Keratinocyte (primary cell): ENCODE data around the gene ATP2B1. TPM values are rescaled to one million over a fixed set of nuclear protein-coding genes. Genes with fewer than 3 reads are reported as not detected.

Experiments used
- DNase-seq: peaks from one replicate; pipeline ENCODE4 v3.0.0-alpha.2; 2011; ENCODE audit warnings: low read depth, missing footprints, low spot score
- FAIRE-seq: peaks from 2 replicates; lab custom pipeline; 2011; peaks lifted over from hg19 to GRCh38; lab: Jason Lieb, UNC
- H2AFZ ChIP-seq: 2 replicates; pipeline ENCODE4 v1.6.0; 2012; ENCODE audit warnings: low read length, control low read depth, inconsistent platforms; ENCODE audit not compliant: control insufficient read depth
- H3K27ac ChIP-seq: 2 replicates; pipeline ENCODE4 v1.5.1; 2011; ENCODE audit warnings: low read length; ENCODE audit not compliant: control insufficient read depth, insufficient read depth
- H3K27me3 ChIP-seq: 3 replicates; pipeline ENCODE4 v1.6.0; 2011; ENCODE audit warnings: low read length; ENCODE audit not compliant: control insufficient read depth, insufficient read depth; ENCODE audit errors: extremely low read depth
- H3K36me3 ChIP-seq, 2 experiments: 2 replicates in 1 of 2; 3 replicates in 1 of 2; pipeline ENCODE4 v1.5.1; 2011; ENCODE audit warnings: low read length in 2 of 2, mild to moderate bottlenecking in 1 of 2; ENCODE audit not compliant: control insufficient read depth in 2 of 2, insufficient read depth in 2 of 2; ENCODE audit errors: extremely low read depth in 1 of 2
- H3K4me1 ChIP-seq: 3 replicates; pipeline ENCODE4 v1.5.1; 2011; ENCODE audit warnings: low read length; ENCODE audit not compliant: control insufficient read depth, insufficient read depth; ENCODE audit errors: extremely low read depth
- H3K4me2 ChIP-seq: 3 replicates; pipeline ENCODE4 v1.6.0; 2011; ENCODE audit warnings: low read depth, low read length; ENCODE audit not compliant: control insufficient read depth, insufficient read depth; ENCODE audit errors: extremely low read depth
- H3K4me3 ChIP-seq, 3 experiments: fragments of 200-600 bp in 1 of 3; sonication (generic) in 1 of 3; 2 replicates in 2 of 3; 3 replicates in 1 of 3; pipeline ENCODE4 v1.5.1; 2011 to 2016; ENCODE audit warnings: low read length in 3 of 3, mild to moderate bottlenecking in 3 of 3, control low read depth in 2 of 3, inconsistent platforms in 1 of 3, low read depth in 1 of 3, mixed read lengths in 1 of 3, mixed run types in 1 of 3, moderate library complexity in 1 of 3; ENCODE audit not compliant: control insufficient read depth in 2 of 3, insufficient read depth in 2 of 3; ENCODE audit errors: extremely low read depth in 1 of 3
- H3K79me2 ChIP-seq: 2 replicates; pipeline ENCODE4 v1.6.0; 2012; ENCODE audit warnings: low read length; ENCODE audit not compliant: control insufficient read depth, insufficient read depth
- H3K9ac ChIP-seq: 3 replicates; pipeline ENCODE4 v1.6.0; 2011; ENCODE audit warnings: low read length; ENCODE audit not compliant: control insufficient read depth, insufficient read depth; ENCODE audit errors: extremely low read depth
- H3K9me1 ChIP-seq: 3 replicates; pipeline ENCODE4 v1.6.0; 2011; ENCODE audit warnings: low read length; ENCODE audit not compliant: control insufficient read depth, insufficient read depth; ENCODE audit errors: extremely low read depth
- H3K9me3 ChIP-seq: 2 replicates; pipeline ENCODE4 v1.5.1; 2012; ENCODE audit warnings: low read depth, low read length; ENCODE audit not compliant: control insufficient read depth
- H4K20me1 ChIP-seq: 3 replicates; pipeline ENCODE4 v1.6.0; 2011; ENCODE audit warnings: low read length; ENCODE audit not compliant: control insufficient read depth, insufficient read depth; ENCODE audit errors: extremely low read depth
- CTCF ChIP-seq, 3 experiments: IDR thresholded peaks in 1 of 3; conservative IDR thresholded peaks in 1 of 3; optimal IDR thresholded peaks in 1 of 3; 2 replicates in 2 of 3; 3 replicates in 1 of 3; pipeline versions ENCODE3 to v1.5.1; 2011; ENCODE audit warnings: low read length in 3 of 3, mild to moderate bottlenecking in 3 of 3, moderate library complexity in 2 of 3, control low read depth in 1 of 3, inconsistent platforms in 1 of 3; ENCODE audit not compliant: insufficient read depth in 2 of 3; ENCODE audit errors: extremely low read depth in 1 of 3
- EZH2 ChIP-seq: IDR thresholded peaks from one replicate; pipeline ENCODE4 v1.6.1; 2012; ENCODE audit warnings: inconsistent platforms, mild to moderate bottlenecking, low read length, moderate library complexity
- dilution Hi-C: fragments of 300-500 bp; cut with MboI; formaldehyde crosslinking; loops from one replicate; pipeline ENCODE4 v1.7.0; 2020; ENCODE audit warnings: low sequenced_read_pairs; ENCODE audit not compliant: extremely low pct_ligation_motif_present
- polyA plus RNA-seq, 5 experiments: library from polyadenylated mRNA; depleted of rRNA in 3 of 5; stranded (reverse) in 3 of 5; stranded (forward) in 1 of 5; unstranded in 1 of 5; fragments of >200 nt; gene quantifications; 1 replicate in 1 of 5; 2 replicates in 3 of 5; 3 replicates in 1 of 5; pipeline versions ENCODE4 v1.2.1 to v1.2.3, GENCODE V29; 2011 to 2012; ENCODE audit warnings: missing spikeins in 2 of 5, low read depth in 1 of 5, low replicate concordance in 1 of 5

ATP2B1 gene
- polyA plus RNA-seq, 1 donor (not counting 4 experiments of a cell fraction or from before 2014, with no cell fraction given) = 24.6 TPM

GRCh38 chr12:89703768-89704167 is 4.9 kb downstream of the ATP2B1 start:
- Histone ChIP-seq H3K9me3 (no peaks in the 10 kb centered on the region), H3K4me2 (peak overlapping the region; percentile 33), H3K4me1 (peaks cover 25% of the 10 kb centered on the region), H3K79me2 (peaks cover 82% of the 10 kb centered on the region), H3K9me1 (no peaks in the 10 kb centered on the region), H3K27ac (no peak overlapping the region), H4K20me1 (peaks cover 6% of the 10 kb centered on the region), H3K9ac (no peak overlapping the region), H3K27me3 (no peaks in the 10 kb centered on the region), H2AFZ (no peak overlapping the region), H3K36me3 (peaks cover 0 to 1% of the 10 kb centered on the region in 2 experiments), H3K4me3 (no peak overlapping the region)
- dilution Hi-C loops = no loop called here
- FAIRE-seq (no peak), DNase-seq (no peak)
- no peak for TF ChIP-seq EZH2
- TF ChIP-seq CTCF (optimal IDR thresholded peaks at IDR 0.05 in 1 of 3, IDR thresholded peaks at IDR 0.05 in 1 of 3, conservative IDR thresholded peaks at IDR 0.05 in 1 of 3; ENCODE audit: extremely low read depth in 1 of 3, insufficient read depth in 2 of 3, low read length in 3 of 3) = no peak

GRCh38 chr12:89702503-89702902 is 6.1 kb downstream of the ATP2B1 start:
- Histone ChIP-seq H3K36me3 (peaks cover 0 to 4% of the 10 kb centered on the region in 2 experiments), H3K27ac (no peak overlapping the region), H3K4me2 (no peak overlapping the region), H4K20me1 (peaks cover 8% of the 10 kb centered on the region), H3K9ac (no peak overlapping the region), H3K27me3 (no peaks in the 10 kb centered on the region), H2AFZ (no peak overlapping the region), H3K9me1 (no peaks in the 10 kb centered on the region), H3K4me3 (no peak overlapping the region), H3K9me3 (no peaks in the 10 kb centered on the region), H3K4me1 (peaks cover 25% of the 10 kb centered on the region), H3K79me2 (peaks cover 84% of the 10 kb centered on the region)
- no peak for DNase-seq
- no peak for FAIRE-seq
- dilution Hi-C loops = no loop called here
- TF ChIP-seq CTCF (optimal IDR thresholded peaks at IDR 0.05 in 1 of 3, IDR thresholded peaks at IDR 0.05 in 1 of 3, conservative IDR thresholded peaks at IDR 0.05 in 1 of 3; ENCODE audit: extremely low read depth in 1 of 3, insufficient read depth in 2 of 3, low read length in 3 of 3) (no peak), EZH2 (no peak)
